SK-N-SH (cell line): ENCODE results near the gene PCP4L1. TPM values are rescaled to one million over a fixed set of nuclear protein-coding genes. Genes with fewer than 3 reads are reported as not detected.
A peak's percentile ranks its signal among the peaks of the same experiment; 100 is the strongest.

Experiments
- CTCF ChIA-PET: fragments of 300-600, 350-600 bp; formaldehyde crosslinking; extraction: SDS; loops from one replicate; lab custom pipeline; 2021; lab: Yijun Ruan, JAX
- POLR2A ChIA-PET: fragments of 350-600 bp; sonication (Branson Sonifier 250); formaldehyde crosslinking; extraction: SDS; loops from one replicate; lab custom pipeline; 2020; ENCODE audit warnings: antibody characterized with exemption, inconsistent platforms; lab: Yijun Ruan, JAX
- DNase-seq: peaks from one replicate; pipeline ENCODE4 v3.0.0; 2012
- H2AFZ ChIP-seq: fragments of 200-600 bp; sonication (generic); 2 replicates; pipeline ENCODE4 v1.8.1; 2016; ENCODE audit warnings: antibody characterized with exemption, mild to moderate bottlenecking, low read depth
- H3F3A ChIP-seq: fragments of 200-600 bp; sonication (generic); replicated peaks from 2 replicates; pipeline ENCODE3; 2016; ENCODE audit warnings: antibody characterized with exemption, mild to moderate bottlenecking; ENCODE audit not compliant: insufficient read depth
- H3K27ac ChIP-seq, 2 experiments: fragments of 200-500 bp in 1 of 2; fragments of 200-600 bp in 1 of 2; sonication (Bioruptor generic) in 1 of 2; sonication (generic), shearing (Covaris generic) in 1 of 2; 2 replicates each; pipeline versions ENCODE4 v1.5.1 to v1.6.1; 2014 to 2016; ENCODE audit warnings: low read depth in 2 of 2, inconsistent platforms in 1 of 2, low read length in 1 of 2, mild to moderate bottlenecking in 1 of 2, mixed read lengths in 1 of 2
- H3K27me3 ChIP-seq: fragments of 200-600 bp; sonication (generic), shearing (Covaris generic); 2 replicates; pipeline ENCODE4 v1.6.1; 2016; ENCODE audit warnings: mixed run types; ENCODE audit not compliant: insufficient read depth
- H3K36me3 ChIP-seq, 2 experiments: fragments of 200-500 bp in 1 of 2; fragments of 200-600 bp in 1 of 2; sonication (Bioruptor generic) in 1 of 2; sonication (generic) in 1 of 2; replicated peaks in 1 of 2; 2 replicates each; pipeline versions ENCODE3 to v1.5.1; 2014 to 2016; ENCODE audit warnings: low read length in 1 of 2, mild to moderate bottlenecking in 1 of 2; ENCODE audit not compliant: insufficient read depth in 2 of 2, control insufficient read depth in 1 of 2
- H3K4me1 ChIP-seq, 2 experiments: fragments of 200-500 bp in 1 of 2; fragments of 200-600 bp in 1 of 2; sonication (Bioruptor generic) in 1 of 2; sonication (generic), shearing (Covaris generic) in 1 of 2; 2 replicates each; pipeline versions ENCODE4 v1.5.1 to v1.6.1; 2014 to 2016; ENCODE audit warnings: low read depth in 1 of 2, low read length in 1 of 2, mixed run types in 1 of 2; ENCODE audit not compliant: insufficient read depth in 2 of 2, control insufficient read depth in 1 of 2
- H3K4me2 ChIP-seq: fragments of 200-600 bp; sonication (generic), shearing (Covaris generic); 2 replicates; pipeline ENCODE4 v1.6.1; 2017; ENCODE audit warnings: mixed run types
- H3K4me3 ChIP-seq, 2 experiments: fragments of 200-500 bp in 1 of 2; fragments of 200-600 bp in 1 of 2; sonication (Bioruptor generic) in 1 of 2; sonication (generic), shearing (Covaris generic) in 1 of 2; 2 replicates each; pipeline versions ENCODE4 v1.5.1 to v1.8.1; 2014 to 2016; ENCODE audit warnings: low read depth in 2 of 2, inconsistent platforms in 1 of 2, low read length in 1 of 2, mild to moderate bottlenecking in 1 of 2, mixed read lengths in 1 of 2, moderate library complexity in 1 of 2
- H3K79me2 ChIP-seq: fragments of 200-600 bp; sonication (generic); 2 replicates; pipeline ENCODE4 v1.8.1; 2017; ENCODE audit warnings: mild to moderate bottlenecking; ENCODE audit not compliant: insufficient read depth
- H3K9ac ChIP-seq: fragments of 200-600 bp; sonication (generic); 2 replicates; pipeline ENCODE4 v1.6.1; 2017; ENCODE audit warnings: mixed run types
- H3K9me2 ChIP-seq: fragments of 200-600 bp; sonication (generic); 2 replicates; pipeline ENCODE4 v1.6.1; 2017; ENCODE audit warnings: mixed run types
- H3K9me3 ChIP-seq: fragments of 200-600 bp; sonication (generic); 2 replicates; pipeline ENCODE4 v1.6.1; 2017; ENCODE audit warnings: mixed run types, mild to moderate bottlenecking, moderate library complexity
- H4K20me1 ChIP-seq: fragments of 200-600 bp; sonication (generic); 2 replicates; pipeline ENCODE4 v1.6.1; 2017; ENCODE audit warnings: mild to moderate bottlenecking, mixed run types; ENCODE audit not compliant: insufficient read depth
- CHD2 ChIP-seq: fragments of 150-350 bp; IDR thresholded peaks from 2 replicates; pipeline ENCODE4 v1.6.1; 2018; ENCODE audit warnings: low read length; ENCODE audit not compliant: partially characterized antibody
- ELF1 ChIP-seq: IDR thresholded peaks from 2 replicates; pipeline ENCODE4 v1.4.0; 2012
- EP300 ChIP-seq, 2 experiments: IDR thresholded peaks; 2 replicates each; pipeline versions ENCODE4 v1.4.0 to v1.6.1; 2012; ENCODE audit warnings: borderline replicate concordance in 1 of 2, low read depth in 1 of 2, low read length in 1 of 2
- EZH2phosphoT487 ChIP-seq: fragments of 200-600 bp; sonication (generic); IDR thresholded peaks from 2 replicates; pipeline ENCODE4 v1.6.1; 2017; ENCODE audit warnings: low read depth, mixed run types, mild to moderate bottlenecking, antibody characterized with exemption, moderate library complexity, borderline replicate concordance
- FOXM1 ChIP-seq: IDR thresholded peaks from 2 replicates; pipeline ENCODE4 v1.4.0; 2012; ENCODE audit warnings: low read depth, mild to moderate bottlenecking
- GATA2 ChIP-seq: sonication (generic); formaldehyde crosslinking; IDR thresholded peaks from 2 replicates; pipeline ENCODE4 v1.5.0; 2020; ENCODE audit warnings: mild to moderate bottlenecking, missing genetic modification reagents
- IRF3 ChIP-seq: fragments of 150-350 bp; IDR thresholded peaks from 2 replicates; pipeline ENCODE4 v1.6.1; 2016; ENCODE audit warnings: mild to moderate bottlenecking, low read depth, low read length
- NFIC ChIP-seq: IDR thresholded peaks from 2 replicates; pipeline ENCODE4 v1.4.0; 2012; ENCODE audit warnings: borderline replicate concordance
- NRF1 ChIP-seq: IDR thresholded peaks from 2 replicates; pipeline ENCODE4 v1.6.1; 2012; ENCODE audit warnings: low read depth, mild to moderate bottlenecking, low read length
- POLR2AphosphoS5 ChIP-seq: IDR thresholded peaks from 2 replicates; pipeline ENCODE4 v1.6.1; 2012; ENCODE audit warnings: low read depth, low read length
- RCOR1 ChIP-seq: fragments of 150-350 bp; IDR thresholded peaks from 2 replicates; pipeline ENCODE4 v1.6.1; 2017; ENCODE audit warnings: antibody characterized with exemption, low read length
- RFX5 ChIP-seq: IDR thresholded peaks from 2 replicates; pipeline ENCODE4 v1.6.1; 2012; ENCODE audit warnings: mild to moderate bottlenecking, improper control_type of control experiment, low read length
- RXRA ChIP-seq: IDR thresholded peaks from 2 replicates; pipeline ENCODE4 v1.4.0; 2012; ENCODE audit warnings: low read depth, mild to moderate bottlenecking, borderline replicate concordance
- SMC3 ChIP-seq: IDR thresholded peaks from 2 replicates; pipeline ENCODE4 v1.6.1; 2012; ENCODE audit warnings: low read depth, low read length, improper control_type of control experiment
- TCF12 ChIP-seq: IDR thresholded peaks from 2 replicates; pipeline ENCODE4 v1.4.0; 2012
- TEAD4 ChIP-seq: IDR thresholded peaks from 2 replicates; pipeline ENCODE4 v1.4.0; 2012; ENCODE audit warnings: mild to moderate bottlenecking, borderline replicate concordance; ENCODE audit not compliant: insufficient read depth
- USF1 ChIP-seq: IDR thresholded peaks from 2 replicates; pipeline ENCODE4 v1.4.0; 2012; ENCODE audit warnings: low read depth, borderline replicate concordance
- USF2 ChIP-seq: fragments of 150-350 bp; IDR thresholded peaks from 2 replicates; pipeline ENCODE4 v1.6.1; 2017; ENCODE audit warnings: antibody characterized with exemption, low read length, low read depth, borderline replicate concordance
- YY1 ChIP-seq: IDR thresholded peaks from 2 replicates; pipeline ENCODE4 v1.4.0; 2012; ENCODE audit warnings: low read depth, mild to moderate bottlenecking
- WGBS: methylation state at CpG from one replicate; pipeline ENCODE4 v1.1.6; 2017; ENCODE audit warnings: low lambda C conversion rate; 5-methylcytosine and 5-hydroxymethylcytosine counted together
- polyA plus RNA-seq, 3 experiments: library from polyadenylated mRNA; depleted of rRNA; stranded (reverse); fragments of >200 nt; gene quantifications; 2 replicates each; pipeline ENCODE4 v1.2.3, GENCODE V29; 2012
- TF ChIP-seq, protein P1 (sequence below): IDR thresholded peaks from 2 replicates; pipeline ENCODE4; 2012
- TF ChIP-seq, protein P2 (sequence below): IDR thresholded peaks from 2 replicates; pipeline ENCODE4 v1.4.0; 2012; ENCODE audit warnings: low read depth

The PCP4L1 gene
- polyA plus RNA-seq, 1 of the 3 experiments (the other 2 are of a cell fraction): not detected

- no peaks in the 10 kb centered on the region for H3K27me3 ChIP-seq
- CTCF ChIA-PET: interaction anchor here (1.2 to 6.0 kb wide), 4 partner anchors 11 to 167 kb away, joined by 5 to 32 read pairs (median 6); partner anchors contain the start of gene TOMM40L
- no peaks in the 10 kb centered on the region for H3K9me2 ChIP-seq
- H2AFZ ChIP-seq: no peak within 1 kb of the TSS
- WGBS: 99% methylated on average over 10 of the region's 10 CpGs
- no peak for DNase-seq
- no peaks in the 10 kb centered on the region for H3K9me3 ChIP-seq
- POLR2A ChIA-PET: interaction anchor here (1.1 kb wide), 1 partner anchor 13 kb away, joined by 4 read pairs; the partner anchor contains the start of gene NDUFS2
- no peaks in the 10 kb centered on the region for H4K20me1 ChIP-seq
- H3F3A ChIP-seq: no peaks in the 10 kb centered on the region
- H3K4me1 ChIP-seq: no peaks in the 10 kb centered on the region; a peak in 1 of 4 replicates
- no peak within 1 kb of the TSS for H3K9ac ChIP-seq
- H3K4me2 ChIP-seq: no peak within 1 kb of the TSS
- TF ChIP-seq, protein P1, sequence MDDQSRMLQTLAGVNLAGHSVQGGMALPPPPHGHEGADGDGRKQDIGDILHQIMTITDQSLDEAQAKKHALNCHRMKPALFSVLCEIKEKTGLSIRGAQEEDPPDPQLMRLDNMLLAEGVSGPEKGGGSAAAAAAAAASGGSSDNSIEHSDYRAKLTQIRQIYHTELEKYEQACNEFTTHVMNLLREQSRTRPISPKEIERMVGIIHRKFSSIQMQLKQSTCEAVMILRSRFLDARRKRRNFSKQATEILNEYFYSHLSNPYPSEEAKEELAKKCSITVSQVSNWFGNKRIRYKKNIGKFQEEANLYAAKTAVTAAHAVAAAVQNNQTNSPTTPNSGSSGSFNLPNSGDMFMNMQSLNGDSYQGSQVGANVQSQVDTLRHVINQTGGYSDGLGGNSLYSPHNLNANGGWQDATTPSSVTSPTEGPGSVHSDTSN: no peak
- TF ChIP-seq TCF12: no peak
- no peak for TF ChIP-seq ELF1
- TF ChIP-seq EZH2phosphoT487: no peak
- no peak for TF ChIP-seq NFIC
- TF ChIP-seq RFX5: no peak
- TF ChIP-seq YY1: no peak
- no peak for TF ChIP-seq SMC3
- no peak for TF ChIP-seq FOXM1
- TF ChIP-seq EP300 (IDR thresholded peaks at IDR 0.05; ENCODE audit: borderline replicate concordance in 1 of 2, low read depth in 1 of 2, low read length in 1 of 2): no peak
- 0 out of 2 replicates have a peak, but pooled peaks cover 4% of the 10 kb centered on the region for H3K79me2 ChIP-seq
- no peak within 1 kb of the TSS for H3K27ac ChIP-seq
- peaks cover 38 to 44% of the 10 kb centered on the region in 2 experiments for H3K36me3 ChIP-seq
- no peak within 1 kb of the TSS for H3K4me3 ChIP-seq
Observed at GRCh38 chr1:161215076-161215475, 43.5 kb upstream of the PCP4L1 start, which contains the start of gene FCER1G. TSS of gene FCER1G (plus strand) at chr1:161215295. CDS start at chr1:161215322, 27 bp downstream.

DNA sequence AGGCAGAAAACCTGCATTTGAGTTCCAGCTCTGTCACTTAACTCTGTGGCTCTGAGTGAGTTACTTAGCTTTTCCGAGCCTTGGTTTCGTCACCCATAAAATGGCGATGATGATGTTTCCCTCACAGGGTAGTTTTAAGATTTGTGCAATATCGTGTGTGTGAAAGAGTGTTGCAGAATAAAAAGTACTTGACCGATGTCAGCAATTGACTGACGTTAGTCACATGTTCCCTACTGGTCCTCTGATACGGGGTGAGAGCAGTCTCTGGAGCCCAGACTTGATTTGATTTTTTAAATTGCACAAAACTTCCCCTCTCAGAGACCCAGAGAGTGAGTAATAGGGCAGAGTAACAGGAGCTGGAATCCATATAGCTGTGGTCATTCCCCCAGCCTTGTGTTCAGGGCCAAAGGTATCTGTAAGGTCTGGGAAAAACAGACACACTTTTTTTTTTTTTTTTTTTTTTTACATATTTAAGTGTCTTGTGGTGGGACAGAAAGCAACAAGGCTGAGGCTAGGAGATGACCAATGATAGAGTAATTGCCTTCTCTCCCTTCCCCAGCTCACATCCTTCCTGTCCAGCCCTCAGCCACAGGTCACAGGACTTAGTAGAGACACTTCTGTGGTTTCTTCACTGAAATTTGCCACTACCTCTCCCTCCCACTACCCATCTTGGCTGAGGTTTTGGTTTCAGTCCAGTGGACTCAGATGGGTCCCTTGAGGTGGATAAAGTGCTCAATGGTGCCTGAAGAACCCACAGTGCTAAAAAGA lies 41.4 kb upstream of the PCP4L1 start:
- no peaks in the 10 kb centered on the region for H3K9me3 ChIP-seq
- no peak overlapping the region for H3K4me2 ChIP-seq
- peaks cover 23 to 25% of the 10 kb centered on the region in 2 experiments for H3K36me3 ChIP-seq
- H3K9ac ChIP-seq: peak overlapping the region; percentile 25; the same call in 1 of the 2 replicates
- WGBS: 54% methylated on average over 6 of the region's 7 CpGs
- H3K27ac ChIP-seq: peak overlapping the region in 1 of 2 experiments; percentile 43; a peak in 2 of 4 replicates
- H3K27me3 ChIP-seq: no peaks in the 10 kb centered on the region
- H3F3A ChIP-seq: no peaks in the 10 kb centered on the region
- H3K79me2 ChIP-seq: no peaks in the 10 kb centered on the region
- no peak overlapping the region for H3K4me3 ChIP-seq
- no peak for DNase-seq
- no peaks in the 10 kb centered on the region for H3K9me2 ChIP-seq
- ChIA-PET POLR2A (interaction anchor here (1.6 kb wide), 1 partner anchor 15 kb away, joined by 4 read pairs; the partner anchor contains the start of gene NDUFS2), CTCF (interaction anchor here (1.2 to 6.0 kb wide), 5 partner anchors 9 to 165 kb away, joined by 3 to 32 read pairs (median 4); partner anchors contain the start of genes NDUFS2 and TOMM40L)
- no peaks in the 10 kb centered on the region; a peak in 1 of 4 replicates for H3K4me1 ChIP-seq
- H2AFZ ChIP-seq: peak overlapping the region; percentile 71; the same call in 1 of the 2 replicates
- no peaks in the 10 kb centered on the region for H4K20me1 ChIP-seq
- no peak for TF ChIP-seq CHD2
- no peak for TF ChIP-seq GATA2 (CRISPR knock-in tag)
- no peak for TF ChIP-seq USF2
- TF ChIP-seq RXRA: no peak
- no peak for TF ChIP-seq USF1
- TF ChIP-seq EZH2phosphoT487: no peak
- no peak for TF ChIP-seq IRF3
- TF ChIP-seq POLR2AphosphoS5: no peak
- TF ChIP-seq, protein P1: no peak
- TF ChIP-seq, protein P2, sequence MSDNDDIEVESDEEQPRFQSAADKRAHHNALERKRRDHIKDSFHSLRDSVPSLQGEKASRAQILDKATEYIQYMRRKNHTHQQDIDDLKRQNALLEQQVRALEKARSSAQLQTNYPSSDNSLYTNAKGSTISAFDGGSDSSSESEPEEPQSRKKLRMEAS: no peak
- TF ChIP-seq RCOR1: no peak
- TF ChIP-seq TEAD4: no peak
- TF ChIP-seq NRF1: no peak
- TF ChIP-seq EP300 (IDR thresholded peaks at IDR 0.05; ENCODE audit: borderline replicate concordance in 1 of 2, low read depth in 1 of 2, low read length in 1 of 2): no peak
